ENCODE measurements around the gene LCMT2. TPM values are rescaled to one million over a fixed set of nuclear protein-coding genes. Genes with fewer than 3 reads are reported as not detected.

LCMT2 gene
- polyA plus RNA-seq, 1 donor (not counting 4 experiments of a cell fraction or from before 2014, with no cell fraction given) = 14.0 TPM

- no peak overlapping the region for H2AFZ ChIP-seq (ENCODE audit: control insufficient read depth, low read length)
- DNase-seq (ENCODE audit: low read depth, low spot score) (no peak), FAIRE-seq (no peak)
- H3K79me2 ChIP-seq (ENCODE audit: control insufficient read depth, insufficient read depth, low read length) = no peaks in the 10 kb centered on the region
- no peak overlapping the region for H3K27ac ChIP-seq (ENCODE audit: control insufficient read depth, insufficient read depth, low read length)
- no peaks in the 10 kb centered on the region for H3K9me3 ChIP-seq (ENCODE audit: control insufficient read depth, low read depth, low read length)
- TF ChIP-seq CTCF (optimal IDR thresholded peaks at IDR 0.05 in 1 of 3, IDR thresholded peaks at IDR 0.05 in 1 of 3, conservative IDR thresholded peaks at IDR 0.05 in 1 of 3; ENCODE audit: extremely low read depth in 1 of 3, insufficient read depth in 2 of 3, low read length in 3 of 3) (no peak), EZH2 (IDR thresholded peaks at IDR 0.05; ENCODE audit: low read length) (no peak)
- H3K36me3 ChIP-seq (ENCODE audit: control insufficient read depth in 2 of 2, extremely low read depth in 1 of 2, insufficient read depth in 2 of 2, low read length in 2 of 2) = no peaks in the 10 kb centered on the region
- dilution Hi-C loops (cut with MboI; ENCODE audit: extremely low pct_ligation_motif_present, low sequenced_read_pairs) = no loop called here
- H3K9me1 ChIP-seq (ENCODE audit: control insufficient read depth, extremely low read depth, insufficient read depth, low read length) = no peaks in the 10 kb centered on the region
- no peak overlapping the region for H3K4me3 ChIP-seq (ENCODE audit: control insufficient read depth in 2 of 3, extremely low read depth in 1 of 3, insufficient read depth in 2 of 3, low read depth in 1 of 3, low read length in 3 of 3)
- H3K9ac ChIP-seq (ENCODE audit: control insufficient read depth, extremely low read depth, insufficient read depth, low read length) = no peak overlapping the region
- H3K4me2 ChIP-seq (ENCODE audit: control insufficient read depth, extremely low read depth, insufficient read depth, low read depth, low read length) = no peak overlapping the region
- H3K4me1 ChIP-seq (ENCODE audit: control insufficient read depth, extremely low read depth, insufficient read depth, low read length) = no peaks in the 10 kb centered on the region
- H4K20me1 ChIP-seq (ENCODE audit: control insufficient read depth, extremely low read depth, insufficient read depth, low read length) = no peaks in the 10 kb centered on the region
- H3K27me3 ChIP-seq (ENCODE audit: control insufficient read depth, extremely low read depth, insufficient read depth, low read length) = peaks cover 10% of the 10 kb centered on the region
Observed at GRCh38 chr15:43316016-43316970, 14.1 kb downstream of the LCMT2 start.

GRCh38 chr15:43314171-43314570 is 16.2 kb downstream of the LCMT2 start:
- DNase-seq (ENCODE audit: low read depth, low spot score) (no peak), FAIRE-seq (no peak)
- H3K27me3 ChIP-seq (ENCODE audit: control insufficient read depth, extremely low read depth, insufficient read depth, low read length) = peaks cover 13% of the 10 kb centered on the region
- no peaks in the 10 kb centered on the region for H4K20me1 ChIP-seq (ENCODE audit: control insufficient read depth, extremely low read depth, insufficient read depth, low read length)
- no peak overlapping the region for H3K27ac ChIP-seq (ENCODE audit: control insufficient read depth, insufficient read depth, low read length)
- H2AFZ ChIP-seq (ENCODE audit: control insufficient read depth, low read length) = no peak overlapping the region
- H3K79me2 ChIP-seq (ENCODE audit: control insufficient read depth, insufficient read depth, low read length) = no peaks in the 10 kb centered on the region
- H3K4me2 ChIP-seq (ENCODE audit: control insufficient read depth, extremely low read depth, insufficient read depth, low read depth, low read length) = no peak overlapping the region
- H3K4me3 ChIP-seq (ENCODE audit: control insufficient read depth in 2 of 3, extremely low read depth in 1 of 3, insufficient read depth in 2 of 3, low read depth in 1 of 3, low read length in 3 of 3) = no peak overlapping the region
- dilution Hi-C loops (cut with MboI; ENCODE audit: extremely low pct_ligation_motif_present, low sequenced_read_pairs) = no loop called here
- no peak overlapping the region for H3K9ac ChIP-seq (ENCODE audit: control insufficient read depth, extremely low read depth, insufficient read depth, low read length)
- no peak for TF ChIP-seq EZH2 (IDR thresholded peaks at IDR 0.05; ENCODE audit: low read length)
- H3K4me1 ChIP-seq (ENCODE audit: control insufficient read depth, extremely low read depth, insufficient read depth, low read length) = no peaks in the 10 kb centered on the region
- H3K36me3 ChIP-seq (ENCODE audit: control insufficient read depth in 2 of 2, extremely low read depth in 1 of 2, insufficient read depth in 2 of 2, low read length in 2 of 2) = no peaks in the 10 kb centered on the region
- H3K9me1 ChIP-seq (ENCODE audit: control insufficient read depth, extremely low read depth, insufficient read depth, low read length) = no peaks in the 10 kb centered on the region
- no peaks in the 10 kb centered on the region for H3K9me3 ChIP-seq (ENCODE audit: control insufficient read depth, low read depth, low read length)

Measured in keratinocyte (primary cell).